GM18861 (cell line): ENCODE data around the gene LTBP2.

Experiments used
- ATAC-seq: cut with Tn5 transposase; IDR thresholded peaks from one replicate; pipeline ENCODE4 v1.9.1; 2021; ENCODE audit not compliant: unreplicated experiment

Gene LTBP2

DNA sequence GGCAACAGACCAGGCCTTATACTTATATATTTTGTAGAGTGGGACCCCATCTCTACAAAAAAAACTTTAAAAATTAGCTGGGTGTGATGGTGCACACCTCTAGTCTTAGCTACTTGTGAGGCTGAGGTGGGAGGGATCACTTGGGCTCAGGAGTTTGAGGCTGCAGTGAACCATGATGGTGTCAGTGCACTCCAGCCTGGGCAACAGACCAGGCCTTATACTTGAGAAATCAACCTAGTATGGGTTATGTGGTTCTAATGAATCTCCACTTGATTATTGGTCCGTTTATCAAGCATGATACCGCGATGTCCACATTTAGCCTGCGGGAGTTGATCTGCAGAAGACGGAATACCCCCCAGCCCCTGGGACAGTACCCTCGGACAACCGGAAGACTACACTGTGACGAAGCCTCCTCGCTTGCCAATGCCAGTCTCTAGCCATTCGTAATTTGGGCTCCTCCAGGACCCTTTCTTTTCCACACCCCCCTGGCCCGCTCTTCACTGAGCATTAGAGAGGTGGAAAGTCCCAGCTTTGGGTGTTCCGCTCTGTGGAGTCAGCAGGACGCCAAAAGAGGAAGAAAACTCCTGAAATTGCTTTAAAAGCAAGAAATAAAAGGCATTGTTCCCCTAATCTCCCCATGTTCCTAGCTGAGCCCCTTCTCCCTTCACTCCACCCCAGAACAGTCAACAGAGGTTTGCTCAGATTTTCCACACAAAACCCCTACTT, 19.4 kb downstream of the LTBP2 start:
- ATAC-seq = no peak

DNA sequence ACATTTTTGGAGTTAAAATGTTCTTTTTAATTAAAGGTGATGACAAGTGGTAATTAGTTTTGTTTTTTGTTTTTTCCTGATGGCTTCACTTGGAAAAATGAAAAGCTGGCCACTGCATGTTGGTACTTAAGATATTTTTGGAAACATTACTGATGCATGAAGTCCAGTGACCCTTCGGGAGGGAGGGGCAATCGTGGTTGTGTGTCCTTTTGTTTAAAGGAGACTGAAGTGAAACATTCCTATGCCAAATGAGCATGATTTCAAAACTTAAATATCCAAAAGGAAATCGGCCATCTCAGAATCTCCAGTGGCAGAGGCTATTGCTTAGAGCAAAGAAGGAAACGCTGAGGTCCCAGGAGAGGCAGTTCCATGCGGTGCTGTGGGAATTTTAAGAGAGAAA, 20.1 kb downstream of the LTBP2 start:
- no peak for ATAC-seq

DNA sequence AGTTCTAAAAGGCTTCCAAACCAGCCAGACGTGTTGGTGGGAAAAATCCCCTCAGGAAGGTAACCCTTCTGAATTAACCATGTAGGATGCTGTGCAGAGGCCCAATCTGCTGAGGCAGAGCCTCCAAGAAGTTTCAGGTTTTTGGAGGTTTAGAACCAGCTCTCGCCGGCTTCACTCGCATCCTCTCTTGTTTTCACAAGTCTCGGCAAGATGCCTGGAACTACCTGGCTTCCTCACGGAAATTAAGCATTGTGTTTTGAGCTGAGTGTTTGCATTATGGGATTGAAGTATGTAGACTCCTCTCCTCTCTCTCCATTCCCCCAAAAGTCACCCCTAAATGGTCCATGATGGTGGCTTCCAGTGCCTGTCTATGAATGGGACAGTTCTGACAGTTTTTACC, 20.6 kb downstream of the LTBP2 start:
- no peak for ATAC-seq

DNA sequence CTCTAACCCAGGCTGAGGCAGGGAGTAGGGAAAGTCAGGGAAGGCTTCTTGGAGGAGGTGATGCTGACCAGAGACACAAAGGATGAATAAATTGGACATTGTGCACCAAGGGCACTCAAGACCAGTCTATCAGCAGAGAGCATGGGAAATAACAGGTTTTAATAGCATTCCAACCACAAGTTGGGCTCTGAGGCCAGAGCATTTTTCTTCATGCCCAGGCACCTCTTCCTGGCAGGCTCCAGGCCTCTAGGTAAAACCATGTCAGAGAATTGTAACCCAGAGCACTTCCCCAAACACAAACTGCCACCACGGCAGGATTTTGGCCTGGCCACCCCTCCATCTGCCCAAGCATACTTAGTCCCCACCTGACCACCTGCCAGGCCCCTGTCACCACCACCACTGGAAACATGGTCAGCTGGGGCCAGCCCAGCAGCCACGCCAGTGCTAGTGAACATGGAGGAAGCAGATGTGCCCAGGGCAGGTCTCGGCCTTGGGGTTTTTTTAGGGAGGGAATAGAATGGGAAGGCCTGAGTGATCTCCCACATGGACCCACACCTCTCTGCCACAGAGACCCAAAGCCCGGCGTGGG, 22.7 kb downstream of the LTBP2 start:
- ATAC-seq = no peak

DNA sequence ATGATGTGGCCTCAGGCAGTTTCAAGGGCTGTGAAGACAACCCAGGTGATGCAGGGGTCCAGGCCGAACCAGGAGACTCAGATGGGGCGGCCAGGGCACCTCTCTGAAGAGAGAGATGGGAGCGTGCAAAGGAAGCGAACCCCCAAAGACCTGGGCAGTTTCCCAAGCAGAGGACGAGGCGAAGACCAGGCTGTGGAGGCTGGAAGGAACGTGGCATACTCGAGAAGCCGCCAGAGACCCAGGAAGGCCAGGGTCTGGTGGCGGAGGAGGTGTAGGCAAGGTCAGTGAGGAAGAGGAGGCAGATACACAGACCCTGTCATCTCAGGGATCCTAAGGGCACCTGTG, 24.7 kb downstream of the LTBP2 start:
- ATAC-seq = no peak

DNA sequence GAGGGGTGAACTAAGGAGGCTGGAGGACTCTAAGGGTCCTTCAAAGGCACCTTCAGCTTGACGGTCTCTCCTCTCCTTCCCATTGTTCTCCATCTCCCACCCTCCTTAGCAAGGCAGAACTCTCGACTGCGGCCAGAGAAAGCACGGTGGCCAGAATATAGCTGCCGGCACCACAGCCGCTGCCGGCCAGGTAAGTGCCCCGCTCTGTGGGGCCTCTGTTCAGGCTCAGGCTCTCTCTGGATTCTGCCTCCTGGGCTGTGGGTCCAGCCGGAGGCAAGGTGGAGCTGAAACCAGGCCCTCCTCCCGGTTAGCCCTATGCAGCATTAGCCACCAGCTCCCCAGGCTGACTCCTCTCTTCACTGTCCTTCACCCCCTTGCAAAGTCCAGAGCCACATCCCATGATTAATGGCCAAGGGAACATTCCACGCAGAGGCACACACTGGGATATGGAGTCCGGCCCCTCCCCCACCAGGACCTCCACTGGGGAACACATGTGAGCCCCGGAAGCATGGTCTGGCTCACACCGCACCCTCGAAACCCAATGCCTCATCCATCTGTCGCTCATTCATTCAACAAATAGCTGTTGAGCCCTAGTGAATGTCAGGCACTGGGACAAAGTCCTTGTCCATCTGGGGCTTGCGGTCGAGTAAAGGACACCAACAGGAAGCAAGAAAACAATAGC, 25.2 kb downstream of the LTBP2 start:
- no peak for ATAC-seq

DNA sequence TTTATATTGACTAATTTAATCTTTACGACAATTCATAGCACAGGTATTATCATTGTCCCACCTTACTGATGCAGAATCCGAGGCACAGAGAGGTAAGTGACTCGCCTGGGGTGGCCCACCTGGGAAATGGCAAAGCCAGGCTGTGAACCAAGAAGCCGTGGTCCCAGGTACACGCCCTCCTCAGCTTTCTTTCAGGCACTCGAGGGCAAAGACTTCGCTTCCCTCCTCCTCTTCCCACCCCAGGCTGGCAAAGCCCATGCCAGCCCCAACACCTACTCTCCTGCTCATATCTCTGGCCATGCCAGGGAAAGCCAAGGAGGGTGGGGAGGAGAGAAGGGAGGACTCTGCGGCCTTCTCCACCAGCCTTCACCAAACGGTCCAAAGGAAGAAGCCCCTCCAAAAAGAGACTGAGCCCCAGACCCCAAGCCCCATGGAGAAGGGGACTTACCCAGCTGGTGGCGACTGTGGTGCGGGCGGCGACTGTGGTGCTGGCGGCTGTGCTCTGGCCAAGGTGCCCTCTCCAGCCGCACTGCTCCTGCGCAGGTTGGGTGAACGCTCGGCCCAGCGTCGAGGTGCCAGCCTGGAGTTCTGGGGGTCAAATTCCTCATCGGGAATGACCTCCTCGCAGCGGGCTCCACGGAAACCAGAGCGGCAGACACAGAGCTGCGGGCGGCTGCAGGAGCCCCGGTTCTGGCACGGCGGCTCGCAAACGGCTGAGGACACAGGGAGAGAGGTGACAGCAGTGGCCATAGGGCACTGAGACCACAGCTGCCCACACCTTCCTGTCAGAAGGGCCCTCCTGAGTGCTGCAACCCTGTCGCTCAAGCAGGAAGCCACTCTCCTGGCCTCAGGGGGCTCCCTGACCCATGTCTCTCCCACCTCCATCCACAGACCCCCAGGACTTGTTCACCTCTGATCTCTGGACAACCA, 26.4 kb downstream of the LTBP2 start:
- no peak for ATAC-seq

DNA sequence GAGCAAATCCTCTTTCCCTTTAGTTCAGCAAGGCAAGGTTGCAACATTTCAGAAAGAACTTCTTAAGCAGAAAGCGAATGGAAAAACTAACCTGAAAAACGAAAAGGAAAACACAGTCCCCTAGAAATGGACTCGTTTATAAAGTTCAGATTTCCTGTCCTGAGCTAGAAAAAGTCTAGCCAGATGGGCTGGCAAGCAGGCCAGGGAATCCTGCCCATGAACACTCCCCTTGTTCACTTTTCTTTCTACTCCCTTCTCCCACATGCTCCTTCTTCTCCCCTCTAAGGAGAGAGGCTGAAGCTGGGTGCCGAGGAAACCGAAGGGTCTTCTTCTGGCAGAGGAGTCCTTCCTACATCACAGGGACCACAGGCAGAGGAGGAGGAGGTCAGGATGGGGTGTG, 27.1 kb downstream of the LTBP2 start:
- ATAC-seq = no peak

DNA sequence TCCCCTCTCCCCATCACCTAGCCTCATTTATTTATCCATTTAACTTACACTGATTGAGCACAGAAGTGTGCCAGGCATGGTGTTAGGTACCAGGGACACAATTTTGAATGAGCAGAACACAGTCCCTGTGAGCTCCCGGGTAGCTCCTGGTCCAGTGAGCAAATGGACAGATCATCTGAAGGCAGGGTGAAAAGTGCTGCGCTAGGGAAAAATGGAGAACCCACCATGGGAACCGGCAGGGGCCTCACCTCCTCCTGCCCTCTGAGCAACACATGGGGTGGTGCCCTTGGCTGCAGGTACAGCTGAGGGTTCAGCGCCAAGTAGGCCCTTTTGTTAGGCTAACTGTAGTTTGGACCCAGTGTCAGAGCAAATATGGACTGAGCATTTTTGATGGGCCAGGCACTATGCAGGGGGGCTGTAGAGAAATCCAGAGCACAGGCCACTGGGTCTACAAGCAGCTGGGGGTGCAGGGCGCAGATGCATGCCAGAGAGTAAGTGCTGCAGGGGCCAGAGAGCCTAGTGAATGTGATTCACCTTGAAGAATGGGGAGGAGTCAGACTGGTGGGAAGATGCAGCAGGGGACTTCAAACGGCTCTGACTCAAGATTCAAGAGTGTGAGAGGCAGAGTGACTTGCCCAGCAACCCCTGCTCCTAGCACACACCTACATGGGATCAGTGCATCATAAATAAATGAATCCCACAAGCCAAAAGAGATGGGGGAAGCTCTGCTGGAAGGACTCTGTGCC, 28.2 kb downstream of the LTBP2 start:
- ATAC-seq = no peak

DNA sequence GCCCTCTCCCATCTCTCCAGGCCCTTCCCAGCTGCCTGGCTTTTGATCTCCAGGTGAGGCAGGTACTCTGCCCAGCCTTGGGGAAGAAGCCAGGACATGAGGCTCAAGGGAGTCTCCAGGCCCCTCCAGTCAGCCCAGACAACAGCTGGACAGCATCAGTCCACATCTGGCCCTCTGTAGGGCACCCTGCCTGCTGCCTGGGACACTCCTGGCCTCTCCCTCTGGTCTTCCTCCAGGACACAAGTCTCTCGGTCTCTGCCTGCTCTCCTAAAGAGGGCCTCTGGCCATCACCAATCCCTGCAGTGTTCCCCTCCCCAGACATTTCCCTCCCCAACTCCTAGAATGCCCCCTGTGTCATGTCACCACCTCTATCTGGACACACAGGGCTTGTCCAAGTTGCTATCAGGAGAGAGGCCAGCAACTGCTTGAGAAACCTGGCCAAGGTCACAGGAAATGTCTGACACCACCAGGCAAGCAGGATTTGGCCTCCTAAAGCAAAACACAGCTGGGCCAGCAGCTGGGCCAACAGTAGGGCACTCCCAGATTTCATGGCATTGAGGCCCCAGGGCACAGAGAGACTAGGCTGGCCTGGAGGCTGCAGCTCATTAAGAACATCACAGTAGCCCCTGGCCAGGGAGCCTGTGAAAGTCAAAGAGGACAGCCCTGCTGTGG, 29.0 kb downstream of the LTBP2 start:
- ATAC-seq = no peak

DNA sequence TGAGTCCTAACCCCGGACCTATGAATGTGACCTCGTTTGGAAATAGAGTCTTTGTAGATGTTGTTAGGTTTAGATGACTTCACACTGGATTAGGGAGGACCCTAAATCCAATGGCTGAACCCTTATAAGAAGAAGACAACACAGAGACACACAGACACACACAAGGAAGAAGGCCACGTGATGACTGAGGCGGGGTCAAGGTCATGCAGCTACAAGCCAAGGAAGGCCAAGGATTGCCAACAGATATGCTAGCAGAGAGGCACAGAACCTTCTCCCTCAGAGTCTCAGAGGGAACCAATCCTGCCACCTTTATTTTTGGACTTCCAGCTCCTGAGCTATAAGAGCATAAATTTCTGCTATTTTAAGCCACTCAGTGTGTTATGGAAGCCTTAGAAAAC, 31.8 kb downstream of the LTBP2 start:
- ATAC-seq = no peak

DNA sequence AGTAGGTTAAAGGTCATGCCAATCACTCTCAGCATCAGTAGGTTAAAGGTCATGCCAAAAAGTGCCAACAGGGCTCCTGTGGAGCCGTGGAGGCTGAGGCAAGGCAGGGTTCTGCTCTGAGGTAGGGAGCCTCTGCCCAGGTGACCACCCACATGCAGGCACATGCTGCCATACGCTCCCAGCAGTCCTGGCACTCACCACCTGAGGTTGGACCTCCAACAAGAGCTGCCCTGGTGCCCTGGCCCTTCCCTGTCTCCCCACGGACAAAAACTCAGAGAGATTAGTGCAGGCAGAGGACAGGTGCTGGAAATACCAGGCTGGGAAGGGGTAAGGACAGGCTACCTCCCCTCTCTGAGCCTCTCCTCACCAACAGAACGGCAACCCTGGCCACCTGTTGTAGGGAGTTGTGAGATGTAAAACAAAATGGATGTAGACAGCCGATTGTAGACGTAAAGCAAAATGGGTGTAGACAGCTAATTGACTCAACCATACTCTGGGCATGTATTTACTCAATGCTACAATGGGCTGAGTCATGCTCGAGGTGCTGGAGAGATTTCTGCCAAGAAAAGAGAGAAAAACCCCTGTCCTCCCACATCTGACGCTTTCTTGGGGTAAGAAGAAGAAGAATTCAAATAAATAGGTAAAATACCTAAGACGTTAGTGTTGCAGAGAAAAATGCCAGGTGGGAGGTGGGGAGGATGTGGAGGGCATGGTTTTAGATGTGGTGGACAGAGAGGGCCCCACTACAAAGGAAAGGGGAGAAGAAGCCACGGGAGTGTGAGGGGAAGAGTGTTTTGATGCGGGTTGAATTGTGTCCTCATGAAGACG, 32.4 kb downstream of the LTBP2 start:
- ATAC-seq = no peak

DNA sequence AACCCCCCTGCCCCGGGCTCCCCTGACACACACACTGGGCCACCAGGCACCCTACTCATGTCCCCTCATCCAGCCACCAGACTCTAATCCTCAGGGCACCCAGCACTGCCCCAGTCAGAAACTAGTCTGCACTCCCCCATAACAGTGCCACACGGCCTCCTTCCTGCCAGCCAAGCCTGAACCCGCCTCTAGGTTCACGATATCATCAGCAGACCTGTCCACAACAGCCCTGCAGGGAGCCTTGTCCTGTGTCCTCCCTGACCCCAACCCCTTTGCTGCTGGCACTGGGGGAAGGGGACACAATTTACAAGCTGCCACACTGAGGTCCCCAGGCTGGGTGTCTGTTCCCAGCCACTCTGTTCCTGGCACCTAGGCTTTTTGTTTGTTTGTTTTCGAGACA, 33.6 kb downstream of the LTBP2 start:
- ATAC-seq = no peak

DNA sequence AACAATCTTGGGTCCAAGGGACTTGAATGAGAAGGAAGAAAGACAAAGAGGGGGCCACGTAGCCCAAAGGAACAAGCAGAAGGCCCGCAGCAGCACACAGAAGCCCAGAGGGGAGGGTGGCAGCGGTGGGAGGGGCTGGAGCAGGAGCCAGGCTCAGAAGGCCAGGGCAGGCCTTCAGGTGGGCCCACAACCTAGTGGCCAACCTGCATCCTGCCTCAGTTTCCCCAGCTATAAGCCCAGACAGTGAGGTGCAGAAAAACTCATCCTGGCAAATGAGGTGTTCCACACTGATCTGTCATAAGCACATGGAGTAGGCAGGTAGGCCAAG, 34.1 kb downstream of the LTBP2 start:
- ATAC-seq = no peak

DNA sequence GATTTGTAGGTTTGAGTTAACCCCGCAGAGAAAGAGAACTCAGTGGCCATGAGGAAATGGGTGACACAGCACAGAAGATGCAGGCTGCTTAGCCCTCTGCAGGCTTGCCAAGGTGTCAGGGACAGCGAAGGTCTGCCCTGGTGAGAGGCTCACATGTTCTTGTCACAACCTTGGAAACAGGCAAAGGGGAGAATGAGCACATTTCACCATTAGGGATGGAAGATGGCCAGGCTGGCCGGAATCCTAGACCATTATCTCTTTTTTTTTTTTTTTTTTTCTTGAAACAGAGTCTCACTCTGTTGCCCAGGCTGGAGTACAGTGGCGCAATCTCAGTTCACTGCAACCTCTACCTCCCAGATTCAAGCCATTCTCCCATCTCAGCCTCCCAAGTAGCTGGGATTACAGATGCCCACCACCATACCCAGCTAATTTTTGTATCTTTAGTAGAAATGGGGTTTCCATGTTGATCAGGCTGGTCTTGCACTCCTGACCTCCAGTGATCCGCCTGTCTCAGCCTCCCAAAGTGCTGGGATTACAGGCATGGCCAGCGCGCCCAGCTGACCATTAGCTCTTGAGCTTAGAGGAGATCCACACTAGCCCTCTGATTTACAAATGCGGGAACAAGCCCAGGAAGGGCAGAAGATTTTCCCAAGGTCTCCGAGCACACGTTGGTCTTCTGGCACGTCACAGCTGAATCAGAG, 34.6 kb downstream of the LTBP2 start:
- no peak for ATAC-seq

DNA sequence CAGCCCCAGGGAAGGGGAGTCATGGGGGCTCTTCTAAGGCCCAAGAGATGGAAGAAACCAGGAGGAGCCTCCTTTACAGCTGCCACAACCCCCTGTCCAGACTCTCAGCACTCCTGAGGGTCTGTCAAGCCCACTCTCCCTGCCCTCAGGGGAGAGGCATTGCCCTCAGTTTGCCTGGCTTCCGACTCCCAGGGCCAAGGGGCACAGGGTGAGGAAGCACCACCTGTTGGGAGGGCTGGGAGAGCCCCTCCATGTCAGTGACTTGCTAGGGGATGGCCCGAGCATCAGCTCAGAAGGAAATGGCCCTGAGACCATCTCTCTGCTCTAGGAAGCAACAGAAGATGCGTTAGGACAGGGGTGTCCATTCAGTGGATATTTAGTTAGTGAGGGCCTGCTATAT, 36.1 kb downstream of the LTBP2 start:
- no peak for ATAC-seq

DNA sequence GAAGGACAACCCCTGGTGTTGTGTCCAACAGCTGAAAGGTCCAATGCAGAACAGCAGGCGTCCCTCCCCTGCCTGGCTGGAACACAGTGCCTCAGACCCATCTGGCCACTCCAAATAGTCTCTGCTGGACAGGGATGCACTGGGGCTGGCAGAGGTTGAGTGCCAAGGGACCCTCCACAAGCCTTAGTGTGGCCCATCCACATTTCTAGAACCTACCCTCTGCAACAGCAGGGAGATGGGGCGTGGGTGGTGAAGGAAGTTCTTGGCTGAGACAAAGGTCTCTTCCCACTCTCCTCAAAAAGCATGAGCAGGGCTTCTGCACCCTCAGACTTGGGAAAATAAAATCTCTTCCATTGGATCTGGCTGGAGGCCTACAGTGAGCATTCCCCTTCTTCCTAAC, 36.5 kb downstream of the LTBP2 start:
- no peak for ATAC-seq

DNA sequence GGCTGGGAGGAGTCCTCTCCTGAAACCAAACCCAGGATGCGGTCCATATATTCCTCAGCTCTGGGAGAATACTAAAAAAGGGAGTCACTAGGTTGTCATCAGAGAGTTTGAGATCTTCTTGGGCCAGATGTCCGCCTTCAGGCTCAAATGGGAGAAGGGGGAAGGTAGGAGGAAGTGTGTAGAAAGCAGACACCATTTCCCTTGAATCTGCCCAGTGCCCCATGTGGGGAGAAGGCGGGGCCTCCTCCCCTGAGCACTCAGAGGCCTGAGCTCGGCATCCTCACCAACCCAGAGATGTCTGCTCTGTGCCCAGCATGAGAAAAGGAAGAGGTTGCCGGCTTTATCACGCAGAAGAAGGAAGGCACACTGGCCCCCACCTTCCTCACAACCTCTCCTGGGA, 37.3 kb downstream of the LTBP2 start:
- no peak for ATAC-seq

DNA sequence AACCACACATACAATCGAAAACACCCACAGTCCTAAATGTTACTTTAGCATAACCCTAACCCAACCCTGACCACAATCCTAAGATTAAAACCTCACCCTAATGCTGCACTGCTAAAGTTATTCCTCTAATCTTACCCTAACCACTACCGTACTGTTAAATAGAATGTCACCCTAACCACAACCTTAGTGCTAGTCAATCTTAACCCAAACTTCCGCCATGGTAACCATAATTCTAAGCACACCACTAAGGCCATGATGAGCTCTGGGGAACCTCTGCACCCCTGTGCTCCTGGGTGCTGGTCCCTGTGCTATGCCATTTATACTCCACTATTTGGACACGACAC, 38.0 kb downstream of the LTBP2 start:
- ATAC-seq = no peak
